ENCODE data around the gene ZCCHC2.
A peak's percentile ranks its signal among the peaks of the same experiment; 100 is the strongest.

The ZCCHC2 gene

GRCh38 chr18:62583376-62583775 lies 60.6 kb downstream of the ZCCHC2 start:
- no peak for FAIRE-seq

GRCh38 chr18:62584241-62585120 lies 61.7 kb downstream of the ZCCHC2 start:
- peak; percentile 80 for FAIRE-seq

GRCh38 chr18:62585274-62586150 lies 62.7 kb downstream of the ZCCHC2 start:
- FAIRE-seq, result no peak

- no peak for FAIRE-seq
Measured at GRCh38 chr18:62586151-62586774, 63.4 kb downstream of the ZCCHC2 start.

GRCh38 chr18:62586781-62587487 lies 64.1 kb downstream of the ZCCHC2 start:
- no peak for FAIRE-seq

GRCh38 chr18:62587689-62588088 lies 64.9 kb downstream of the ZCCHC2 start:
- FAIRE-seq, result no peak

- no peak for FAIRE-seq
Measured at GRCh38 chr18:62588217-62588616, 65.4 kb downstream of the ZCCHC2 start.

GRCh38 chr18:62590799-62591590 lies 68.2 kb downstream of the ZCCHC2 start:
- FAIRE-seq, result no peak

- FAIRE-seq, result no peak
Measured at GRCh38 chr18:62596145-62597005, 73.5 kb downstream of the ZCCHC2 start.

GRCh38 chr18:62601871-62602270 lies 79.0 kb downstream of the ZCCHC2 start:
- FAIRE-seq, result no peak

- FAIRE-seq, result no peak
Measured at GRCh38 chr18:62602706-62603105, 79.9 kb downstream of the ZCCHC2 start.

GRCh38 chr18:62603211-62603610 lies 80.4 kb downstream of the ZCCHC2 start:
- no peak for FAIRE-seq

GRCh38 chr18:62603979-62604378 lies 81.2 kb downstream of the ZCCHC2 start:
- no peak for FAIRE-seq

- no peak for FAIRE-seq
Measured at GRCh38 chr18:62605685-62606084, 82.9 kb downstream of the ZCCHC2 start.

GRCh38 chr18:62606106-62606505 lies 83.3 kb downstream of the ZCCHC2 start:
- no peak for FAIRE-seq

- no peak for FAIRE-seq
Measured at GRCh38 chr18:62607302-62607701, 84.5 kb downstream of the ZCCHC2 start.

GRCh38 chr18:62607708-62608428 lies 85.0 kb downstream of the ZCCHC2 start:
- no peak for FAIRE-seq

- FAIRE-seq, result no peak
Measured at GRCh38 chr18:62609764-62610163, 86.9 kb downstream of the ZCCHC2 start.

- FAIRE-seq, result no peak
Measured at GRCh38 chr18:62610351-62610700, 87.5 kb downstream of the ZCCHC2 start.

Measured in islet of Langerhans (tissue), 1 donor.